Amniotic epithelial cell (primary cell): ENCODE measurements around the gene ERC1.
"Not testable (repeated sequence)": the region's sequence is repeated elsewhere in the genome, so short reads cannot be mapped to it uniquely, and the experiment has no call there.

Source experiments
- DNase-seq: peaks from one replicate; pipeline ENCODE4 v3.0.0-alpha.2; 2010; ENCODE audit warnings: low read depth

Gene ERC1

GRCh38 chr12:1130164-1130563, 139.1 kb downstream of the ERC1 start:
- peak; percentile 29 for DNase-seq

GRCh38 chr12:1130571-1130970, 139.5 kb downstream of the ERC1 start:
- no peak for DNase-seq

GRCh38 chr12:1131811-1132224, 140.8 kb downstream of the ERC1 start:
- peak; percentile 59 for DNase-seq

- no peak for DNase-seq
Observed at GRCh38 chr12:1132311-1132710, 141.3 kb downstream of the ERC1 start.

GRCh38 chr12:1138691-1139090, 147.7 kb downstream of the ERC1 start:
- DNase-seq, result no peak

GRCh38 chr12:1146758-1147157, 155.7 kb downstream of the ERC1 start:
- DNase-seq, result not testable (repeated sequence)

- no peak for DNase-seq
Observed at GRCh38 chr12:1147821-1148220, 156.8 kb downstream of the ERC1 start.

- no peak for DNase-seq
Observed at GRCh38 chr12:1157046-1157445, 166.0 kb downstream of the ERC1 start.

GRCh38 chr12:1161197-1161596, 170.2 kb downstream of the ERC1 start:
- DNase-seq, result no peak

- no peak for DNase-seq
Observed at GRCh38 chr12:1162081-1162760, 171.2 kb downstream of the ERC1 start.

- no peak for DNase-seq
Observed at GRCh38 chr12:1167784-1168183, 176.8 kb downstream of the ERC1 start.

GRCh38 chr12:1170411-1170810, 179.4 kb downstream of the ERC1 start:
- no peak for DNase-seq

- DNase-seq, result no peak
Observed at GRCh38 chr12:1171657-1172408, 180.8 kb downstream of the ERC1 start.

- DNase-seq, result no peak
Observed at GRCh38 chr12:1173781-1174617, 183.0 kb downstream of the ERC1 start.

- no peak for DNase-seq
Observed at GRCh38 chr12:1174659-1175058, 183.6 kb downstream of the ERC1 start.

GRCh38 chr12:1176191-1176590, 185.2 kb downstream of the ERC1 start:
- no peak for DNase-seq

GRCh38 chr12:1179128-1179527, 188.1 kb downstream of the ERC1 start:
- no peak for DNase-seq

GRCh38 chr12:1182069-1182468, 191.0 kb downstream of the ERC1 start:
- DNase-seq, result no peak

- no peak for DNase-seq
Observed at GRCh38 chr12:1184402-1184801, 193.4 kb downstream of the ERC1 start.

GRCh38 chr12:1185460-1186182, 194.6 kb downstream of the ERC1 start:
- DNase-seq, result no peak

GRCh38 chr12:1186298-1186697, 195.3 kb downstream of the ERC1 start:
- DNase-seq, result no peak

GRCh38 chr12:1188016-1188415, 197.0 kb downstream of the ERC1 start:
- no peak for DNase-seq
